ENCODE measurements around the gene KRT72.

The KRT72 gene

DNA sequence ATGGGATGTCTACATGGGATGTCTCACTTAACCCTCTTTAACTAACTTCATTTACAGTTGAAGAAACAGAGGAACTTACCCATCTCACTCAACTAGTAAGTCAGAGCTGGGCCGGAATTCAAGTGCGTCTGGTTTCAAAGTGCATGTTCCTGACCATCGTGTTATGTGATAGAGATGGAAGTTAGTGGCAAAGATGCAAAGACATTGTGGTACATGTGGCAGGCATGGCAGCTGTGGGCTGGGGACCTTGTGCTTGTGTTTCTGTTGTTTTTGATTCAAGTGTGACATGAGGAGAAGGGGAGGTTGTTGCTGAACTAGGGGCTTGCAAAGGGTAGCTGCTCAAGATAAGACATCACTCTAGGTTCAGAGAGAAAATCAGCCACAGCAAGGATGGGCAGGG lies 25.3 kb downstream of the KRT72 start:
- no peak for FAIRE-seq

DNA sequence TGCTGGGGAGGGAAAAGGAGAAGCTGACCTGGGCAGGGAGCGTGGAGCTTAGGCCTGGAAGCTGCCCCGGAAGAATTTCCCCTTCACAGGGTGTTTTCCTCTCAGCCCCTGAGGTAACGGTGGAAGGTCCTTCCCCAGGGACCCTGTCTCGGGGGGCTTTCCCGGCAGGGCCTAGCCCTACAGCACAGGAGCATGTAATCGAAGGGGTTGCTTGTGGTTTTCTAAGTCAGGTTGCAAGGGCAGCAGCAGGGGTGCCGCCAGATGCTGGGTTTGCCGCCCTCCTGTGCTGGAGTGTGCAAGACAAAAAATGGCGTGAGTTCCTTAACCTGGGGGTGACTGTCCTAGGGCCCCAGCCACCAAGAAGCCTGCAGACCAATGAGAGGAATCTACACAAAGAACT lies 26.0 kb downstream of the KRT72 start:
- FAIRE-seq = no peak

DNA sequence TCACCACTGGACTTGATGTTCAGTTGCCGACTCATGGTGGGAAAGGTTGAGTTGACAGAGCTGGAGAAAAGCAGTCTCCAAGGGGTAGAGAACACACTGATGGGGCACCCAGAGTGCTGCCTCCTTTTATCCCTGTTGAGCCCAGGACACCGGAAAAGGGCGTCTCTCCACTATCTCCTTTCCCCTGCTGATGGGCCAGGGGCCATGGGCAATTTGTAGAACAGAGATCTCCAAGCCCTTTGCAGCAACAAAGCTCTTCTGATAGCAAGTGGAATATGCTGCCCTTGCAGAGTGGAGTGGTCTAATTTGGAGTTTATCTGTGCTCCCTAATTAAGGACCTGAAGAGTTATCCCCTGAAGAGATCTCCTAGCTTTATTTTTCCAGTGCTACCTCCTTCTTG lies 27.5 kb downstream of the KRT72 start, which contains the start of gene KRT74:
KRT74 (minus strand) TSS at position 101 of the 400 bp plus-strand sequence; CDS start at position 35, 66 bp downstream.
- no peak for FAIRE-seq

- FAIRE-seq = no peak
These were observed 28.0 kb downstream of the KRT72 start for GRCh38 chr12:52573306-52573705.

DNA sequence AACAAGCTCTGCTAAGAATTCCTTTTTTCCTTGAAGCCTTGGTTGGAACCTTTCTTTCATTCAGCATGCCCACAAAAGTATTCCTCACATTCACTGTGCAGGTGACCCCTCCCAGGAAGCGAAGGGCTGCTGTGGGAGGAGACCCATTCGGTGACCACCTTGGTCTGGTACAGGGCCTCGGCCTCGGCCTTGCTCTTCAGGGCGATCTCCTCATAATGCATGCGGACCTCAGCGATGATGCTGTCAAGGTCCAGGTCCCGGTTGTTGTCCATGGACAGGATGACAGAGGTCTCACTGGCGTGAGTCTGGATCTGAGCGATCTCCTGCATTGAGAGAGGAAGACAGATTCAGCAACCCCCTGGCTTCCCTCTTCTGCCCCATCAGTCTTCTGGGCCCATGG lies 30.8 kb downstream of the KRT72 start:
- no peak for FAIRE-seq

DNA sequence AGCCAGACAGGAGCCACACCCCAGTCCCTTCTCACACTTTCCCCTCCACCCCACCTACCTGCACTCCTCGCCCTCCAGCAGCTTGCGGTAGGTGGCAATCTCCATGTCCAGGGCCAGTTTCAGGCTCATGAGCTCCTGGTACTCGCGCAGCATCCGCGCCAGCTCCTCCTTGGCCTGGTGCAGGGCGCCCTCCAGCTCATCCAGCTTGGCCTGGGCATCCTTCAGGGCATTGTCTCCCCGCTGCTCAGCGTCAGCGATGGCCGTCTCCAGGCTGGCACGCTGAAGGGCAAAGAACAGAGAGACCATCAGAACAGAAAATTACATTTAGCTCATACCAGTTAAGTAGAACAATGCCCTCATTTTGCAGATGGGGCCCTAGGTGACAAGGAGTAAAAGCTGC lies 33.2 kb downstream of the KRT72 start:
- FAIRE-seq = no peak

GRCh38 chr12:52566847-52567291 lies 34.4 kb downstream of the KRT72 start:
- no peak for FAIRE-seq

GRCh38 chr12:52564582-52564981 lies 36.7 kb downstream of the KRT72 start:
- no peak for FAIRE-seq

GRCh38 chr12:52561880-52562449 lies 39.3 kb downstream of the KRT72 start:
- no peak for FAIRE-seq

DNA sequence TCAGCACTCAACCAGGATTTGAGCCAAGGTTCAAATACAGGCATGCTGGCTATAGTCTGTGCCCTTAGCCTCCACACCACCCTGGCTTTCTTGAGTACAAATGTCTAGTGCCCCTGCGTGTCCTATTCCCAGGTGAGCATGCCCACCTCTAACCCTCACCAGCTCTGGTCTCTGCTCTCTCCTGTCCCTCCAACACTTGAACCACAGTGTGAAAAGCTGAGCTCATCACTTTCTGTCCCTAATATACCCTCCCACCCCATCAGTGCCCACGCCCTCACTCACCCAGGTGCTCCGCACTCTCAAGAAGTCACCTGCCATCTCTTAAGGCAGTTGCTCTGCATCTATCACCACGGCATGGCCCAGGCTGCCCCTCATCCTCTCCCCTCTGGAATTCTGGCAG lies 41.3 kb downstream of the KRT72 start:
- no peak for FAIRE-seq

GRCh38 chr12:52558781-52559445 lies 42.4 kb downstream of the KRT72 start:
- FAIRE-seq = no peak

- no peak for FAIRE-seq
These were observed 43.8 kb downstream of the KRT72 start for GRCh38 chr12:52557476-52557875.

DNA sequence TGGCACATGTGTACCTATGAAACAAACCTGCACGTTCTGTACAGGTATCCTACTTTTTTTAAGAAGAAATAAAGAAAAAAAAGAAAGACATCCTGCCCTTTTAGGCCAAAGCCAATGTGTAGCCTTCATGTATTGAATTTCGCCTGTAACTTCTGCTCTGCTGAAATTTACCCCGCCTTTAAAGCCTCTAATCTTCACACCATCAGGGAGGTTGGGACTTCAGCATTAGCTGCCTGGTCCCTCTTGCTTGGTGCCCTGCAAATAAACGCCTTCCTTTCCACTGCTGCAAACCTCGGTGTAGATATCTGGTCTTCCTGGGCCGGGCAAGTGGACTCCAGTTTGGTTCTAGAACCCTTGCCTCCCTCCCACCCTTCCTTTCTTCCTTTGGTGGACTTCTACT lies 45.7 kb downstream of the KRT72 start:
- FAIRE-seq = no peak

- FAIRE-seq = no peak
These were observed 48.5 kb downstream of the KRT72 start, which contains the start of gene KRT71 for GRCh38 chr12:52552681-52553195. Gene KRT71 (minus strand): TSS chr12:52553145. CDS start chr12:52553077, 68 bp downstream.

DNA sequence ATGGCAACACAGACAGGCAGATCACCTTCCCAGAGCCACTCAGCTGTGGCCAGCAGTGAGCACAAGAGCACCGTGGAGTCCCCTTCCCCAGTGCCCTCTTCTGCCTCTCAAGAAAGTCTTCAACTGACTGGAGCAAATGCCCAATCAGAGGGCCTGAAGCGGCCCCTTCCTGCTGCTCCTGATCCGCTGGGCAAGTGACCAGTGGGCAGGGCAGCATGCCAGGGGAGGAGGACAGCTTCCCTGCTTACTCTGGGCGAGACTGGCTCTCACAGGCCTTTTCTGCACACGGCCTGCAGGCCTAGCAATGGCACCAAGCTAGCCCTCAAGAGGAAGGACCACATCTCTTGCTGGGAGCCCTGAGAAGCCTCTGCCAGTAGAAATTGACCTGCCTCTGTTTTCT lies 49.2 kb downstream of the KRT72 start:
- FAIRE-seq = no peak

DNA sequence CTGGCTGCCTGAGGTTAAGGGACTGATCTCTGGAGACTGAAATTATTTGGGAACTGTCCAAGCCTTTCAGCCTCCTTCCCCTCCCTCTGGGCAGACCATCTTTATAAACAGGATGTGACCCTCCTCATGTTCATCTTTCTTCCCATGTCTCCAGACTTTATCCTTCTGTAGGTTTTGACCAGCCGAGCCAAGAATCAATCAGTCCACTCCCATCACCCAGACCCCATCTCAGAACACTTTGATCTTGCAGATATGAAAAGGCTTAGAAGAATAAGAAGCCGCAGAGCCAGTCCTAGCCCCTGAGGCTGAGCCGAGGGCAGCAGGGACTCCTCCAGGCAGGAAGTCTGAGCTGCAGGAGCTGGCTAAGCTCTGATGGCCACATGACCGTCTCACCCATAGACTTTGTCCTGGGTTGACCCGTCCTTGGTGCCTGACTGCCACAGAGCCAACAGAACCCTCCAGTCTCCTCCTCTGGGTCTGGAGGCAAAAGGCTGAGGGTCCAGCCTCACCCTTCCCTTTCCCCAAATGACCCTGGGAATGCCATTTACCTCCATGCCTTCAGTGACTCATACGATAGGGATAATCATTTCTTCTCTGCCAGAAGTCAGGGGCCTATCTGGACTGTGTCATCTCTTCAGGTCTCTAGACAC lies 49.9 kb downstream of the KRT72 start:
- no peak for FAIRE-seq

DNA sequence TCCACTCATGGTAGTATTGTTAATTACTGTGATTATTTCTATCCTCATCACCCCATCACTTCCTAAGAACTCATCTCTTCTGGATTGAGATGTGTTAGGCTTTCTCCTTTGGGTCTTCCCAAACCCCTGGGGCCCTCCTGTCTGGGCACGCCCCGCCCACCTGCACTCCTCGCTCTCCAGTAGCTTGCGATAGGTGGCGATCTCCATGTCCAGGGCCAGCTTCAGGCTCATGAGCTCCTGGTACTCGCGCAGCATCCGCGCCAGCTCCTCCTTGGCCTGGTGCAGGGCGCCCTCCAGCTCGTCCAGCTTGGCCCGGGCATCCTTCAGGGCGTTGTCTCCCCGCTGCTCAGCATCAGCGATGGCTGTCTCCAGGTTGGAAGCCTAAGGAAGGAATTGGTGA lies 55.1 kb downstream of the KRT72 start:
- no peak for FAIRE-seq

DNA sequence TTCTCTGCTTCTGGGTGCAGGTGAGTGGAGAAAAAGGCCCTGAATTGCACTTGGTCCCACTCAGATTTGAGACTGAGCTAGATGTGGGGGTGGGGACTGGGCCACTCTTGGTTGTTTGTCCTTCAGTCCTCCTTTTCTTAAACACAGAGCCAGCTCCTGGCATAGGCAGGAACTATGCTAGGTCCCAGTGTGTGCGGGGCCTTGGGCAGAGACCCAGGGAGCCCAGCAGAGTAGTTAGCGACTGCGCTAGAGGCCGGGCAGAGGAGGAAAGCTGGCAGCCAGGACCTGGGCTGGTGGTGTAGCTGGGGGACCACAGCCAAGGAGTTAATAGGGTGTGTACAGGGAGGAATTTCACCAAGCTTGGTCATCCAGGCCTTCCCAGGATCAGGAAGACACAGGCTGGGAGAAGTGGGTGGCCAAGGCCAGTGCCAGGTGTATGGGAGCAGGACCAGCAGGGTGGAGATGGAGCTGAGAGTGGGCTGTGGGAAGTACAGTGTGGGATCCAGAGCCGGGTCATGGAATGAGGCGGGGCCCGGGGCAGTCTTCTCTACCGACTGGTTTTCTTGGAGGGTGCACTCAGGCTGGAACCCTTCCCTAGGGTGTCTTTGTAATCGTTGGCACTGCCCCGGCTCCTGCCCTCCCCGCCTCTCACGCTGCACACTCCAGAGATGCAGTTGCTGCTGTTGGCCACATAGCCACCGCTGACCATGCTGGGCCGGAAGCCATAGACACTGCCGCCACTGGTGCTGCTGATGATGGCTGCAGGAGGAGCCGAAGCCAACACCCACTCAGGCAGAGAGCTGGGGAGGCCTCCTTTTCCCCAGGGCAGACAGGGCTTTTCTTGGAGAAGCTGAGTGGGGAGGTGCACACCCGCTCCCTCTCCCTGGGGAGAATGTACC lies 57.0 kb downstream of the KRT72 start:
- FAIRE-seq = no peak

- no peak for FAIRE-seq
These were observed 58.4 kb downstream of the KRT72 start for GRCh38 chr12:52542785-52543318.

- no peak for FAIRE-seq
These were observed 59.1 kb downstream of the KRT72 start for GRCh38 chr12:52542157-52542556.

GRCh38 chr12:52541709-52542108 lies 59.6 kb downstream of the KRT72 start:
- FAIRE-seq = no peak

DNA sequence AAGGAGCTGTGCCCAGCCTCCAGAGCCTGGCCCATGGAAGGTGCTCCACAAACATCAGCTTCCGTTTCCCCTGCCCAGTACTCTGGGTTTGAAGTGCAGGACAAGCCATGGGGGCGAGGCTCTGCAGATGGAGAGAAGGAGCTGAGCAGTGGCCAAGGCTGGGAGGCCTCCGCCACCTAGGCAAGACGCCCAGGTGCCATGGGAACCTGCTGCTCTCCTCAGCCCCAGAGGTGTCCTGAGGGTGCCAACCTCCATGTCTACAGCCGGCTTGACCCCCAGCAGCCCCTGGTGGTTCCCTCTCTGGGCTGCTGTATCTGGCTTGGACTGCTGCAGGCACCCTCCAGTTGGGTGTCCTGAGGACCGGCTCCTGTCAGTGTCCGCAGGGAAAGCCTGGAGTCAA lies 60.7 kb downstream of the KRT72 start:
- no peak for FAIRE-seq

DNA sequence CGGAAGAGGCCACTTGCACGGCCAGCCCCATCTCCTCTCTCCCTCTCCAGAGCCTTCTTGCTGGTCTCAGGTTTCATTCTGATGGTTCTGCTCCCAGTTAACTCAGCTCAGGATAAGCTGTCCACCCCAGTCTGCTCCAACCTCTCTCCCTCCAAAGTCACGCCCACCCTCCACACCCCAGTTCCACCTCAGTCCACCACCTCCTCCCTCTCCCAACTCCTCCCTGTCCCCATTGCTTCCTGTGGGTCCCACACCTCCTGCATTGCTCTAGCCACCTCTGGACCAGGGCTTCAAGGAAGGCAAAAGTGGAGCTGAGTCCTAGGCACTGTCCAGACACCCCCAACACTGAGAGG lies 61.5 kb downstream of the KRT72 start:
- FAIRE-seq = no peak

Data from TTC549 (cell line).